GM21515 (cell line): ENCODE data around the gene BEST4.
"Not testable (repeated sequence)": the region's sequence is repeated elsewhere in the genome, so short reads cannot be mapped to it uniquely, and the experiment has no call there.

Experiments used
- ATAC-seq: cut with Tn5 transposase; IDR thresholded peaks from one replicate; pipeline ENCODE4 v1.9.1; 2021; ENCODE audit not compliant: unreplicated experiment

The BEST4 gene

DNA sequence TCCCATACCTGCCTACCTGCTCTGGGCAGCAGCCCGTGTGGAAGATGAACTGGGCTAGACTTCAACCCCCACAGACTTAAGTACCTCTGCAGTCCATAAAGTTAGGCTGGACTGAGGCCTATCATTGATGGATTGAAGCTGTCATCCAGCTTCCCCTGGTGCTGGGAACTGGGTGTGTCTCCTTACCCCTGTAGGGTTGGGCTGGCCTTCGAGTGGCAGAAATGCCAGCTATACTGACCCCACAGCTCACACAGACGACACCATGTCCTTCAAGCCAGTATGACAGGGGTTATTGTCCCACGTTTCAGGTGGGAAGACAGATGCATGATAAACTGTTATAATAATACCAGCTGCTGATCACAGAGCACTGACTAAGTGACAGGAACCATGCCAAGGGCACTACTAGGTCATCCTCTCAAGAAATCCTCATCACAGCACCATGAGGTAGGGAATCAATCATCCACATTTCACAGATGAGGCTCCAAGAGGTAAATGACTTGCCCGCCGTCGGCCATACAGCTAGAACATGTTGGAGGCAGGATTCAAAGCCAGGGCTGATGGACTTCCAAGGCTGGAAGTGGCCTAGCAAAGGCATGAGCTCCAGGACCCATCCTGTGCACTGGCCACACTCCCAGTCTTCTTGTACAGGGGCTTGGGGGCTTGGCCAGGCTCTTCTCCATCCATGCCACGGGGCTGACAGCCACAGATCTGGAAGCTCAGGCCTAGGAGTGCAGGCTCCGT lies at the start of gene BEST4:
Gene BEST4 (minus strand): TSS at position 51 of the 741 bp plus-strand sequence. CDS start 465 bp downstream, outside the sequence.
- ATAC-seq = no peak

DNA sequence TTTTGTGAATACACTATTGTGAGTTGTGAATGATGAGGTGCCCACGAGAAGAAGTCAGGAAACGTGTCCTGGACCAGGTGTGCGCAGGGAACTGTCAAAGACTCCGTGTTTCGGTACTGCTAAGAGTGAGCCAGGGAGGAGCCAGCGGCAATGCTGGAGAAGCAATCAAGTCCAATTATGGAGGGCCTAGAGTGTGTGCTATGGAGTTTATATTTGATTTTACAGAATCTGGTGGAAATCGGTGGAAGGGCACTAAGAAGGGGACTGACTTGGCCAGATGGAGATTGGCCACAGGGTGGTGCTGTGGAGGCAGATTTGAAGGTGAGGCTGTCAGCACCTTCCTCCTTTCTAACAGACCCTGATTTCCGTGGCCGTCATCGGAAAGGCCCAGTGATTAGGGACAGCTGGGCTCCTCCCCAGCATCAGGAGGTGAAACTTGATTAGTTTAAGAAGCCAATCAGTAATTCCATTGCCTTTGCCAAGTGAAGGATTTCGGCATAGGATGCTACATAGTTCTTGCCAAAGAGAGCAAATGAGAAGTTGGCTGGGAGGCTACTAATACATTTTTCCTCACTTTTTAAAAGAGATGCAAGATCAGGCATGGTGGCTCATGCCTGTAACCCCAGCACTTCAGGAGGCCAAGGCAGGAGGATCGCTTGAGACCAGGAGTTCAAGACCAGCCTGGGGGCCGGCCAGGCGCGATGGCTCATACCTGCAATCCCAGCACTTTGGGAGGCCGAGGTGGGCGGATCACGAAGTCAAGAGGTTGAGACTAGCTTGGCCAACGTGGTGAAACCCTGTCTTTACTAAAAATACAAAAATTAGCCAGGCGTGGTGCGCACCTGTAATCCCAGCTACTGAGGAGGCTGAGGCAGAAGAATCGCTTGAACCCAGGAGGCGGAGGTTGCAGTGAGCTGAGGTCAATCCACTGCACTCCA lies 48.0 kb upstream of the BEST4 start:
- no peak for ATAC-seq

DNA sequence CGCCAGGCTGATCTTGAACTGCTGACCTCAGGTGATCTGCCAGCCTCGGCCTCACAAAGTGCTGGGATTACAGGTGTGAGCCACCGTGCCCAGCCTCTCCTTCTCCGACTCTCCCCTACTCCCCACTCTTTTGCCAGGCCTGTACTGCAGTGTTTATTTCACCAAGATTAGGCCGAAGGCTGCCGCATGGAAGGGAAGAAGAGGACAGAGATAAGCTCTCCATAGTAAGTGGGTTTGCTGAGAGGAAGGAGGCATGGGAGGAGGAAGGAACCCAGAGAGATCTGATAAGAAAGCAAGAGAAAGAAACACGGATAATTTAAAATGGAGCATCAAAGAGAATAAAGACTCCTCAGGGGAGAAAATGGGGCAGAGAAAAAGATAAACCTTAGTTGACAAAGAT lies 46.4 kb upstream of the BEST4 start:
- no peak for ATAC-seq

DNA sequence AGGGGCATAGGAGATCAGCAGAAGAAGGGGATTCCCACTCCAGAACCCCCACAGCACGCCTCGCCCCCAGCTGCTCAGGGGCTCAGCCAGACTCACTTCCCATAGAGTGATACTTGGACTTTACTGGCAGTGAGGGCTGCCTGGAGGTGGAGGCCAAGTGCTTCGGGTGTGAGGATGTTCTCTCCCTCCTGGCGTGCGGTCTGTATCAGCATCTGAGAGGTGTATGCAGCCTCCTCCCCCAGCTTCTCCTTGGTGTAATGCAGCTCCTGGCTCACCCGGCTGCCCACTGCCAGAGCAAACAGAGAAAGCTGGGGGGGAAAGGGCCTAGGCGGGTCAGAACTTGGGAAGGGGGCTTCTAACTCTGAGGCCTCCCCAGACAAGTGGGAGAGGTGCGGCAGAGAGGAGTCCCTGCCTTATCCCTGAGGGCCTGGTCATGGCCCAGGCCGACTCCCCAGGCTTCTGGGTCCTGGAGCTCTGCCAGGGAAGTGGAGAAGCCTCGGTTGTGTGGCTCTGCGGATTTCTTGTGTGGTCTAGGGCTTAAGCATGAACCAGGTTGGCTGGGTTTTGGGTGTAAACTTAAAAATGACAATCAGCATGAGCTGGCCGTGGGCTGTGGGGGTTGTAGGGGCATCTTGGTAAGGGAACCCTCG lies 44.2 kb upstream of the BEST4 start:
- ATAC-seq = no peak

DNA sequence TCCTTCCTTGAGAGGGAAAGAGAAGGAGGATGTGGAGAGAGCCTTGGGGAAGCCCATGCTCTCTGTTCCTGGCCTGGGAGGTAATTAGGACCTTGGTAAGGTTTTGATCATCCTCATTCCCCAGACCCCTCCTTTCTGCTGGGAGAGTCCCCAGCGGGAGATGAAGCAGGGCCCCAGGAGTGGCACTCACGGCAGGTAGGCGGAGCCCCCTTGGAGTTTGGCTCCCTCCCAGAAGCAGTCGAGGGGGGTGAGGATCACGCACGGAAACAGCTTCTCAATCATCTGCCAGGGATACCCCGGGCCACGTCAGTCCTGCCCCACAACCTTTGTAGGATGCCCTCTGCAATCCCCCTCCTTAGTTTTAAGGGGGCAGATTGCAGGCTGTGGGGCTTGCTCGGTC lies 43.5 kb upstream of the BEST4 start:
- no peak for ATAC-seq

DNA sequence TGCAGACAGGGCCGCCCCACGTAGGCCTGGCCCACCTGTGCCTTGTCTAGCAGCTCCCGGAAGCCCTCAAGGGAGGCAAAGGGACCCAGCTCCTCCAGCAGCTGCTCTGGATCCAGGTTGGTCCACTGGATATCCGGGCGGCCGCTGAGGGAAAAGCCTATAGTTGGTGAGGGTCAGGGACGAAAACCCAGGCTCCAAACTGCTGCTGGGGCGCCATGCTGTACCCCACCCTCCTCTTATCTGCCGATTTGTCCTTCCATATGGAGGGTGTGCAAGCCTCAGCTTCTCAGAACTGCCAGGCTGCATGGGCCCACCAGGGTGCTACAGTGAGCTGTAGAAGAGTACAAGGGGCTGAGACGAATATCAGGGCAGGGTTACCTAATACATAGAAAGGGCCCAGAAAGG lies 42.9 kb upstream of the BEST4 start:
- no peak for ATAC-seq

DNA sequence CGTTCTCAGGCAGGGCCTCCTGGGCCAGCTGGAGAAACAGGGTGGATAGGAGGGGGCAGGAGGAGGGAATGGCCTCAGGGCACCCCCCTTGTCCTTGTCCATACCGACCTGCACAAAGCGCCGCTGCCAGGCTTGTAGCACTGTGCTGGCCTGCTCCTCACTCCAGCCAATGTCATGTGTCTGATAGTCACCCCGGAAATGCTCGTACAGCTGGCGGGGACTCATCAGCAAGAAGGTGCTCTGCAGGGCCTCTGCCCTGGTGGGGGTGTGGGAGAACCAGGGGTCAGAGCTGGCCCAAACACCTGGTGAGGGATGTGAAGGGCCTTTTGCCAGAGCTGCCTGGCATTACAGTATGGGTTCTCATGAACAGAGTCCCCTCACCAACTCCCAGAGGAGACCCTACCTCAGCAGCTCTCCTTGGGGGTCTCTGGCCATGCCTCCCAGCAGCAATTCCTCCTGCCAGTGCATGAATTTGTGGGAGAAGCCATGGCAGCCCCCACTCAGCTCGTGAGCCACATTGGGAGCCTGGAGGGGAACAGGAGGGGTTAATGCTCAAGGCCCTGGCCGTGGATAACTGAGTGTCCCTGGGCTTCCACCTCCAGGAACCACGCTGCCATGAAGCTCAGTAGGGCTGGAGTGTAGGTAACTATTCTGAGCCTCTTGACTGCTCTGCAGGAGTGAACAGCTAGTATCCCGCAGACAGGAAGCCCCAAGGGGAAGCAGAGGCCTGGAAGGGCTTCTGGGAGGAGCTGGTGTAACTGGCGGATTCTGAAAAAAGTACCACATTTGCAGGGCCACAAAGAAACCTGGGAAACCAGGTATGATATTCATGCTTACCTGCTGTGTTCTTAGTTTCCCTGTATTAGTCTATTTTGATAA lies 41.8 kb upstream of the BEST4 start:
- ATAC-seq = no peak

DNA sequence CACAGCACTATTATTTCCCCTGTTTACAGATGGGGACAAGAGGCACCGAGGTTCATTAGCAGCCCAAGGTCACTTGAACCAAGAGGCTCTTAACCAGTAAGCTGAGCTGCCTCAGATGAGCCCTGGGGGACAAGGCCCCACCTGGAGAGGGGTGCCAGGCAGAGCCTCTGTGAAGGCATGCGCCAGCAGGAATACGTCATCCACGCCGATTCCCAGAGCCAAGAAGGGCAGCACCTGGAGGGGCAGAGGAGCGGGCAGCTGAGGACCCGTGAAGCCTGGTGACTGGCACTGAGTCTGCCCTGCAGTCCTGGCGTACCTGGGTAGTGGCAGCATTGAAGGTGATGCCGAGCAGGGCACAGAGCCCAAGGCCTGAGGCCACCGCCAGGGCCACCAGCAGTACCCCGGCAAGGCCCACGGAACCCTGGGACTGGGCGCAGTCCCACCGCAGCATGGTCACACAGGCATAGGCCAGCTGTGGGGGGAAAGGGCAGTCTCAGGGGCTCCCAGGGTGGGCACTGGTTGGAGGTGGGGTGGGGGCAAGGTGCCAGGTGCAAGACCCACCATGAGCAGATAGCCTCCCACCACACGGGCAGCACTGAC lies 41.0 kb upstream of the BEST4 start:
- ATAC-seq = no peak

DNA sequence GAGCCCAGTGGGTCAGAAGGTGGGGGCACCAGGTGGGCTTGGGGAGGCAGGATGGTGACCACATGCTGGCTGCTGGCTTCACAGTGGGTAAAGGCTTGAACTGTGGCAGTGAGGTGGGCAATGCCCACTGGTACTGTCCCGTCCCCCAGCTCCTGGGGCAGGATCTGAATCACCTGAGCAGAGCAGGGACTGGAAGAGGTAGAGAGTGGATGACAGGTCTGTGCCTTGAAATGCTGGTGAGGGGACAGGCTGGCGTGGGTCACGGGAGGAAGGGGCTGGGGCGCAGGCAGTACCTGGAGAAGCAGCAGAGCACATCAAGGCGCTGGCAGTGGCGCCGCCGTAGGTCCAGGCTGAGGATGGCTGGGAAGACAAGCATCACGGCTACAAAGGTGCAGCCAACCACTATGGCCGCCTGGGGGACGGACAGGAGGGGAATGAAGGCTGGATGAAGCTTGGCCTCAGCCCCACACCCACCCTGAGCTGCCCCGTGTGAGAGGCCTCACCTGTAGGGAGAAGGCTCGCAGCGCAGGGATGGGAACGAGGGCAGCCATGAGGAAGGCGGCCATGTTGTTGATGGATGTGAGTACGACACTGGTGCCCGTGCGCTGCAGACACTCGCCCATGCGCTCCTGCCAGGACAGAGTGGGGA lies 40.2 kb upstream of the BEST4 start:
- no peak for ATAC-seq

DNA sequence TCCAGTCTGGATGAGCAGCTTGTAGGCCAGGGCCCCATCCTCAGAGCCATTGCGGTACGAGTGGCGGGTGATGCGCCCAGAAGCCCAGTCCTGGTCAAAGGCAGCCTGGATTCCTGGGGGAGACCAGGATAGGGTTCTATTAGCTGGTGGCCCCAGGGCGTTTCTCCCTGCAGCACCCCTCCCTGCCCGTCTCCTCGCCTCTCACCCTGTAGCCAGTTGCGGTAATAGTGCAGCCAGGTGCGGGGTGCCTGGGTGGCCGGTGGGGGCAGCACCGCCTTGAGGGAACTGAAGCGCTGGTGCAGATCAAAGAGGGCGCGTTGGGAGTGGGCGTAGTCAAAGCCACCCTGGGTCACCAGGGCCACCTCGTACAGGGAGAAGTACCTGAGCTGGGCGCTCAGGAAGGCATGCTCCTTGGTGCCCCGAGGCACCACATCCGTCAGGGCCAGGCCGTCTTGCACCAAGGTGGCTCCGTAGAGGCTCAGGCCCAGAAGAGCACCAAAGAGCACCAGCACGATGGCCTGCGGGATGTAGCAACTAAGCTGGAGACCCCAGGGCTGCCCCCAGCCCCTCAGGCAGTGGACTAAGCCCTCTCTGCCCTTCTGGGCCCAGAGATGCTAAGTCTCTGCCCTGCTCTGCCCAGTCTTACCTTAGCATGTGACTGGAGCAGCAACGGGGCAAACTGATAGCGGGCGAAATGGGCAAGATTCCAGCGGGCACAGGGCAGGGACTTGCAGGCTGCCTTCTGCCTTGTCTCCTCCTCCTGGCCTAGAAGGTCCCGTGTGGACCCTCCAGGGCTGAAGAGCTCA lies 39.4 kb upstream of the BEST4 start:
- ATAC-seq = no peak

DNA sequence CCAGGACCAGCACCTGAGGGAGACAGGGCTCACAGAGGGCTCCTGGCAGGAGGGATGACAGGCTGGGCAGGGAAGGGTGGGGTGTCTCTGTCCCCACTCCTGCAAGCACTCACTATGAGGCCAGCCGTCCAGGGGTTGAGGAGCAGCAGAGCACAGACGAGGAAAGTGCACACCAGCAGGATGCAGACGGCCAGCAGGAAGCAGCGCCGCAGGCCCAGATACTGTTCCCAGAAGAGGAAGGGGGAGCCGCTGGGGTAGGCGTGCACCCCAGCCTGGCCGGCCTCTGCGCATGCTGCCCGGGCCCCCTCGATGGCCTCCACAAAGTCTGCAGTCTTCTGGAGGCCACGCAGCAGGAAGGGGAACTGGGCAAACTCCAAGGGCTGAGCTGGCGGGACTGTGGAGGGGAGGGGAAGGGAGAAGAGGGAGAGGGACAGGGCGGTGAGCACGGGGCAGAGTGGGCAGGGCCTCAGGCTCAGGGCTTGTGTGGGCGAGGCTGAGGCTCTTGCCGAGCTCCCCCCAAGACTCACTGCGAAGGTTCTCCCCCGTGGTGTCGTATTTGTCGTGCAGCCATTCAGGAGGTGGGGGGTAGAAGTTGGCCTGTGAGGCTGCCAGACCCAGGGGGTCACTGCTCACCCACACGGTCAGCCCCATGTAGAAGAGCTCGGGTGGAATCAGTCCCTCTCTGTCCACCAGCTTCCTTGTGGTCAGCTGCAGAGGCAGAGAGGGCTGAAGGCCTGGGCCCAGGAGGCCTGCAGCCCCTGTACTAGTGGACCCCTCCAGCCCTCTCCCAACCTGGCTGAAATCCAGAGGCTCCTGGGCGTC lies 38.6 kb upstream of the BEST4 start:
- ATAC-seq = no peak

DNA sequence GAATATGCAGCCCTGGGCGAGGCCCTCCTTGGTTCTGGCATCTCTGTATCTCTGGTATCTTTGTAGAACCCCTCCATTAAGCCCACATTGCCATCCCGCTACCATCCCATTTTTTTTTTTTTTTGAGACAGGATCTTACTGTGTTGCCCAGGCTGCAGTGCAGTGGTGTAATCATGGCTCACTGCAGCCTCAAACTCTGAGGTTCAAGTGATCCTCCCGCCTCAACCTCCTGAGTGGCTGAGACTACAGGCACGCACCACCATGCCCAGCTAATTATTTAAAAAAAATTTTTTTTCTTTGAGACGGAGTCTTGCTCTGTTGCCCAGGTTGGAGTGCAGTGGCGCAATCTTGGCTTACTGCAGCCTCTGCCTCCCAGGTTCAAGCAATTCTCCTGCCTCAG lies 36.4 kb upstream of the BEST4 start:
- not testable (repeated sequence) for ATAC-seq

DNA sequence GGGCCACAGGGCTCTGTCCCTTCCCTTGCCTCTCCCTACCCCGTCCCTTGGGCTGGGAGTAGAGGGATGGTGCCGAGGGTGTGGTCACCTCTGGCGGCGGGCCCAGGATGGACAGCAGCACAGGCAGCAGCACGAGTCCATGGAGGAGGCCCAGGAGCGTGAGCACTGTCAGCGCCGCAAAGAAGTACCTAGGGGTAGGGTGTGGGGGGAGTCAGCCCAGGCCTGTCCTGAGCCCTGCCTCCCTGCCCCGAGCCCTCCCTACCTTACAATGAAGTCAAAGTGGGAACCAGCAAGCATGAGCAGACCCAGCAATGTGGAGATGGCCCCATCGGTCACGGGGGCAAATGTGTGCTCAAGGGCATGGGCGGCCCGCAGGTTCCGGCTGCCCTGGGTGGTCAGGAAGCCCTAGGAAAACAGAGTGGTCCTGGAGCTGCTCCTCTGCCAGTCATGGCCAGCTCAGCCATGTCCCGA lies 35.0 kb upstream of the BEST4 start:
- no peak for ATAC-seq

DNA sequence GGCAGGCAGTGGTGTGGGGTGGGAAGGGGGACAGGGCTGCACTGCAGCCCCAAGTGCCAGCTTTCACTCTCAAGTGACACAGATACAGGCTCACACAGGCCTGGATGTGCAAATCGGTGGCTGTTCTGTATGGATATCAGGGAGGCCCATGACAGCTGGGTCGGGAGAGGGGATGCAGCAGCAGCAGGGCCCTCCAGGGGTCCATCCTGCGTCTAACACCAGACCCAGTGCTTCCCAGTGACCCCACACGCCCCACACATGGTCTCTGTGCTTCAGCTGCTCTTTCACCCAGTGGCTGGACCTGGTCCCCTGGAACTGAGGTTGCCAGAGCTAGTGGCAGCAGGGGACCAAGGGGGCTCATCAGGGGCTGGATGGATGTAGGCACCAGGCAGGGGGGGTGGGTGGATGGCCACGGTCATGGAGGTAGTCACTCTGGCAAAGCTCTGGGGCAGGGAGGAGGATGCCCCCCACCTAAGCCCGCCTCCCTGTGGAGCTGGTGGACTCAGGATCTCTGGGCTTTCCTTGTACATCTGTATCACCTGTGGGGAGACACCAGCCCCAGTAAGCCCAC lies 34.2 kb upstream of the BEST4 start:
- ATAC-seq = no peak

DNA sequence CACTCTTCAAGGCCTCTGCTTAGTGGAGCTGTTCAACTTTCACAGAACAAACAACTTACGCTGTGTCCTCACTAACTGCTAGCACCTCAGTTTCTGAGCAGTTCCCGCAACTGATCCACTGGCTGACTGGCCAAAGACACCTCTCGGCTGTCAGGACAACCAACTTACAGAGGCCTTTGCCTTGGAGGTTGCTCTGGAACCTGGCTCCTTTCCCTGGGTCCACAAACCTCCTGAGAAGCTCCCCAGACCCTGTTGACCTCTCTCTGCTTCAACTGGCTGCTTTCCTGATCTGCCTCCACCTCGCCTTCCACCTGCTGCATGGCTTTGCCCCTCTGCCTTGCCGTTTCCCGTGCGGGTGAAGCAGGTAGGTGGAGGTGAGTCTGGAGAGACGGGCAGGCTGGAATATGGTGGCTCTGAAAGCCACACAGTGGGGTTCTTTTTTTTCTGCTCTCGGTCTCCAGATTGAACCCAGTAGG lies 33.3 kb upstream of the BEST4 start:
- ATAC-seq = no peak

DNA sequence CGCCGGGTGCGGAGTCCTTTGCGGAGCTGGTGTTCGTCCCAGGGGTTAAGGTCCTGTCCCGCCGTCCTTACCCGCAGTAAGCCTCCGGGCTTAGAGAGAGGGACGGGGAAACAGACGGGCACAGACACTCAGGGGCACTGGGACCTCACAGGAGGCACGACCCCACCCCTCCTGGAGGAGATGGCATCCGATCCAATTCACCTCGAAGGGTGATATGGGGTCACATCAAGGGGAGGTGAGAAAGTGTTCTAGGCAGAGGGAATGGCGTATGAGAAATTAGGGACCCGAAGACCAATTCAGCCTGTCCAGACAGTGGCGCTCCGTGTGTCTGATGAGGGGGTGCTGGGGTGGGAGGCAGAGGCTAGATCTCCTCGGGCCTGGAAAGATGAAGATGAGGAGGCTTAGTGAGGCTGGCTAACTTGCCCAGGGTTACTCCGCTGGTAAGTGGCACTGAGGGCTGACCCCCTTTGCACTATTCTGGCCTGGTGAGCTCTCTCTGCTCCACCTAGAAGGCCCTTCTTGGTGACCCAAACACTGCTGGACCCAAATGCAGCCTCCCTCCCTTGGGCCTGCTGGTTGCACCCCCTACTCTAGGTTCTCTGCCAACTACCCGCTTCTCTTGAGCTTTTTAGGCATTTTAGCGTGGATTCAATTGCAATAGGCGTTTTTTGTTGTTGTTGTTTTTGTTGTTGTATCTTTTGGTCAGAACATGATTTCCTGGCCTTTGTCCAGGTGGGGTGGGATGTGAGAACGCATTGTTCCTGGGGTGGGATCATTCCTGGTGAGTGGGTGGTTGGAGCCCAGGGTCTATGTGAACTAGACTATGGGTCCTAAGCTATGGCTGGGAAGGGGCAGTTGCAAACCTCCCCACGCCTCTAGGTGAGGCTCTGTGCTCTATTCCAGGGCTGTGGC lies 32.6 kb upstream of the BEST4 start:
- ATAC-seq = no peak
